ENCODE measurements around the gene EML4. TPM values are rescaled to one million over a fixed set of nuclear protein-coding genes. Genes with fewer than 3 reads are reported as not detected.
A peak's percentile ranks its signal among the peaks of the same experiment; 100 is the strongest.

Gene EML4
- total and polyA plus RNA-seq, 11 donors = 2.3 to 32.8 (median 5.6) TPM

- TF ChIP-seq POLR2A (IDR thresholded peaks at IDR 0.05) (peak in 1 of 2 donors; percentile 47), CTCF (IDR thresholded peaks at IDR 0.05) (peak in 10 of 12 donors; percentile 9 to 57 (median 32))
- ATAC-seq = peak; percentile 99 to 100 (median 99)
- H3K27ac ChIP-seq = peak within 1 kb of the TSS; percentile 90 to 100 (median 94)
- no peaks in the 10 kb centered on the region for H3K9me3 ChIP-seq
- peaks cover 0 to 36% (median 27%) of the 10 kb centered on the region in 12 donors for H3K4me1 ChIP-seq
- peak; percentile 96 to 98 (median 98) for DNase-seq
- peaks cover 0 to 4% (median 0%) of the 10 kb centered on the region in 9 donors for H3K36me3 ChIP-seq
- WGBS, 4 donors = 0 to 1% (median 0%) methylated on average over 35 to 61 of the region's 61 CpGs
- intact Hi-C loops (cut with DNase I) = loop anchor here in 8 of 10 donors (2.0 to 10.0 kb wide), 4 partner anchors 264 to 1244 kb away; no protein-coding TSS in a partner anchor
- H3K4me3 ChIP-seq = peak within 1 kb of the TSS; percentile 77 to 100 (median 94)
- H3K27me3 ChIP-seq = no peaks in the 10 kb centered on the region
These were observed 192.0 kb downstream of the EML4 start, which contains the start of gene COX7A2L for GRCh38 chr2:42360890-42361727. COX7A2L (minus strand) TSS chr2:42361217; CDS start chr2:42361161, 56 bp downstream.

DNA sequence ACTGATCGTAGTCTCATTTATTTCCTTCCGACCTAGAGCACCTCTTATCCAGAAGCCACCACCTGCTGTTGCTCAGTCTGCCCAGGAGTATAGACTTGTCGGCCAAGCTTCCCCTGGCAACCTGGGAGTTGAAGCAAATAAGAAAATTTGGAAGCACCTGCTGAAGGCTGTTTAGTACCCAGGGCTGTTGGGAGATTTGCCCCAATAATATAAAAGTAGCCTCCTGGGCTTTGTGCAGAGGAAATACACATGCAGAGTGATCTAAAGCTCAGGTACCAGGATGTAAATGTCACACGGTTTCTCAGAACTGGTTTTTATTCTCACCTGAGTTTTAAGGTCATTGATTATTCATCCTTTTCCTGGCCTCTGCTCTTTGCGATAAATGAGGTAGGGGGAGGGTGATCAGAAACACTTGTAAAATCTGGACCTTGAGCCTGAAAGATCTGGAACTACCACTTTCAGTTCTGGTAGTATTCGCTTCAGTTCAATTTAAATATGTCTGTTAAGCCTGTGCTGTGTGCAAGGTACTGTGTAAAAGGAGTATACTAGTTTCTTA lies 192.7 kb downstream of the EML4 start:
- intact Hi-C loops (cut with DNase I) = loop anchor here in 8 of 10 donors (2.0 to 10.0 kb wide), 4 partner anchors 265 to 1243 kb away; no protein-coding TSS in a partner anchor
- Histone ChIP-seq H3K4me1 (peaks cover 0 to 36% (median 27%) of the 10 kb centered on the region in 12 donors), H3K9me3 (no peaks in the 10 kb centered on the region), H3K27me3 (no peaks in the 10 kb centered on the region), H3K27ac (peak overlapping the region in 11 of 12 donors; percentile 67 to 100 (median 92)), H3K36me3 (peaks cover 0 to under 1% (median 0%) of the 10 kb centered on the region in 9 donors), H3K4me3 (peak overlapping the region in 10 of 12 donors; percentile 32 to 100 (median 92))
- ATAC-seq = no peak
- WGBS, 4 donors = 28 to 30% (median 30%) methylated on average over 6 of the region's 6 CpGs
- no peak for DNase-seq
- TF ChIP-seq CTCF (IDR thresholded peaks at IDR 0.05) (no peak), POLR2A (IDR thresholded peaks at IDR 0.05) (no peak)

DNA sequence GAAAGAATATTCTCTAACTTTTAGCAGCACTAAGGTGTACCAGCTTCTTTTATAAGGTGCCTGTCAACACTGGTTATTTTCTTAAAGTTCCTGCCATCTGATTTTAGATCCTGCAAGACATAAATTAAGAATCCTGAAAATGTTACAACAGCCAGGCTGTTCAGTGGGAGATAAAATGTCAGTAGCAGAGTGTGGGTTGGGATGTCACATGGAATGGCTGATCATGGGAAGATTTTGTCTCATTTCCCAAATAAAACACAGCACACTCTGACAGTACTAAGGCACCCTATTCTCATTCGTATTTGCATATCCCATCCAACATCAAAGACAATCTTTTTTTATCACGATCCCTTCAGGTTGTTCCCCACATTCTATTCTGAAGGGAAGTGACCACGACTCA lies 194.3 kb downstream of the EML4 start:
- no peak for ATAC-seq
- no peak for TF ChIP-seq POLR2A (IDR thresholded peaks at IDR 0.05)
- no peak for TF ChIP-seq CTCF (IDR thresholded peaks at IDR 0.05)
- intact Hi-C loops (cut with DNase I) = loop anchor here in 5 of 10 donors (10.0 kb wide), 2 partner anchors 269 to 1241 kb away; no protein-coding TSS in a partner anchor

GRCh38 chr2:42364658-42365057 lies 195.5 kb downstream of the EML4 start:
- H3K9me3 ChIP-seq = no peaks in the 10 kb centered on the region
- no peak for ATAC-seq
- 70 to 79% (median 75%) methylated on average over 3 of the region's 3 CpGs for WGBS, 4 donors
- no peak for DNase-seq
- no peak overlapping the region for H3K4me3 ChIP-seq
- intact Hi-C loops (cut with DNase I) = loop anchor here in 5 of 10 donors (10.0 kb wide), 2 partner anchors 270 to 1240 kb away; no protein-coding TSS in a partner anchor
- H3K36me3 ChIP-seq = no peaks in the 10 kb centered on the region
- no peak for TF ChIP-seq POLR2A (IDR thresholded peaks at IDR 0.05)
- TF ChIP-seq CTCF (IDR thresholded peaks at IDR 0.05) = no peak
- H3K4me1 ChIP-seq = peaks cover 0 to 30% (median 14%) of the 10 kb centered on the region in 12 donors
- H3K27me3 ChIP-seq = no peaks in the 10 kb centered on the region
- no peak overlapping the region for H3K27ac ChIP-seq

More for the DNA sequence above, 194.3 kb downstream of the EML4 start:
- DNase-seq = no peak
- 80 to 84% (median 81%) methylated on average over 3 of the region's 3 CpGs for WGBS, 4 donors
- H3K27me3 ChIP-seq = no peaks in the 10 kb centered on the region
- no peak overlapping the region for H3K4me3 ChIP-seq
- H3K9me3 ChIP-seq = no peaks in the 10 kb centered on the region
- peaks cover 0 to 31% (median 24%) of the 10 kb centered on the region in 12 donors for H3K4me1 ChIP-seq
- no peaks in the 10 kb centered on the region for H3K36me3 ChIP-seq
- H3K27ac ChIP-seq = no peak overlapping the region

Data from heart left ventricle (tissue), 16 donors.